Endothelial cell of umbilical vein (primary cell): ENCODE measurements around the gene TSSK6. TPM values are rescaled to one million over a fixed set of nuclear protein-coding genes. Genes with fewer than 3 reads are reported as not detected.

Experiments
- BruUV-seq: library from RNA; stranded (reverse); fragments of 400-500 nt; replicated peaks from 2 replicates; lab custom pipeline; 2021; lab: Mats Ljungman, UMichigan
- CTCF ChIA-PET: fragments of 300-600, 350-600 bp; sonication (Branson Sonifier 250); formaldehyde crosslinking; loops from one replicate; lab custom pipeline; 2021; ENCODE audit warnings: antibody characterized with exemption, inconsistent platforms; lab: Charles Lee
- POLR2A ChIA-PET: fragments of 300-600, 350-600 bp; sonication (Branson Sonifier 250); formaldehyde crosslinking; loops from one replicate; lab custom pipeline; 2021; ENCODE audit warnings: antibody characterized with exemption, inconsistent platforms; lab: Charles Lee
- DNase-seq: peaks from one replicate; pipeline ENCODE4 v3.0.0-alpha.2; 2011; ENCODE audit warnings: low read depth, low spot score
- FAIRE-seq: peaks from 2 replicates; lab custom pipeline; 2011; peaks lifted over from hg19 to GRCh38; lab: Jason Lieb, UNC
- H2AFZ ChIP-seq: 2 replicates; pipeline ENCODE4 v1.6.0; 2012; ENCODE audit warnings: low read depth, low read length, control low read depth, inconsistent platforms
- H3K27ac ChIP-seq: 2 replicates; pipeline ENCODE4 v1.5.1; 2011; ENCODE audit warnings: low read depth, mild to moderate bottlenecking, control low read depth, low read length, moderate library complexity; ENCODE audit not compliant: insufficient read depth
- H3K27me3 ChIP-seq, 2 experiments: 2 replicates each; pipeline versions ENCODE4 v1.6.0 to v1.6.1; 2011; ENCODE audit warnings: low read length in 2 of 2, mixed read lengths in 1 of 2; ENCODE audit not compliant: control insufficient read depth in 2 of 2, insufficient read depth in 2 of 2
- H3K36me3 ChIP-seq, 2 experiments: 2 replicates in 1 of 2; 3 replicates in 1 of 2; pipeline ENCODE4 v1.5.1; 2011; ENCODE audit warnings: low read length in 2 of 2, mild to moderate bottlenecking in 1 of 2, moderate library complexity in 1 of 2; ENCODE audit not compliant: control insufficient read depth in 2 of 2, insufficient read depth in 2 of 2; ENCODE audit errors: extremely low read depth in 1 of 2
- H3K4me1 ChIP-seq: 3 replicates; pipeline ENCODE4 v1.5.1; 2011; ENCODE audit warnings: mild to moderate bottlenecking, low read length; ENCODE audit not compliant: control insufficient read depth, insufficient read depth; ENCODE audit errors: extremely low read depth
- H3K4me2 ChIP-seq: 2 replicates; pipeline ENCODE4 v1.6.1; 2011; ENCODE audit warnings: low read length, control low read depth, mixed read lengths; ENCODE audit not compliant: insufficient read depth
- H3K4me3 ChIP-seq, 3 experiments: fragments of 200-600 bp in 1 of 3; sonication (generic), shearing (Covaris generic) in 1 of 3; replicated peaks in 1 of 3; 2 replicates each; pipeline ENCODE4 v1.5.1; 2011 to 2016; ENCODE audit warnings: control low read depth in 3 of 3, low read length in 3 of 3, mild to moderate bottlenecking in 2 of 3, inconsistent platforms in 1 of 3, low read depth in 1 of 3, moderate library complexity in 1 of 3; ENCODE audit not compliant: insufficient read depth in 1 of 3
- H3K79me2 ChIP-seq: 2 replicates; pipeline ENCODE4 v1.6.0; 2012; ENCODE audit warnings: low read length, inconsistent platforms; ENCODE audit not compliant: control insufficient read depth, insufficient read depth
- H3K9ac ChIP-seq: replicated peaks from 2 replicates; pipeline ENCODE3; 2011; ENCODE audit warnings: low read length, control low read depth; ENCODE audit not compliant: insufficient read depth; ENCODE audit errors: extremely low read depth
- H3K9me1 ChIP-seq: replicated peaks from 3 replicates; pipeline ENCODE4 v1.6.0; 2011; ENCODE audit warnings: mild to moderate bottlenecking, low read length; ENCODE audit not compliant: control insufficient read depth, insufficient read depth; ENCODE audit errors: extremely low read depth
- H3K9me3 ChIP-seq: replicated peaks from 2 replicates; pipeline ENCODE4 v1.5.1; 2012; ENCODE audit warnings: low read length, inconsistent platforms; ENCODE audit not compliant: control insufficient read depth, insufficient read depth
- H4K20me1 ChIP-seq: replicated peaks from 2 replicates; pipeline ENCODE3; 2011; ENCODE audit warnings: mild to moderate bottlenecking, low read length; ENCODE audit not compliant: control insufficient read depth, insufficient read depth; ENCODE audit errors: extremely low read depth
- EZH2 ChIP-seq: IDR thresholded peaks from 2 replicates; pipeline ENCODE4 v1.6.1; 2012; ENCODE audit warnings: borderline replicate concordance, low read depth, mild to moderate bottlenecking, moderate library complexity, low read length, inconsistent platforms; ENCODE audit not compliant: severe bottlenecking
- FOS ChIP-seq: IDR thresholded peaks from 2 replicates; pipeline ENCODE4 v1.6.1; 2011; ENCODE audit warnings: mild to moderate bottlenecking, low read length, moderate library complexity, borderline replicate concordance; ENCODE audit not compliant: insufficient read depth
- GATA2 ChIP-seq: IDR thresholded peaks from 2 replicates; pipeline ENCODE4 v1.7.0; 2011; ENCODE audit warnings: low read depth, mild to moderate bottlenecking, moderate library complexity, mixed read lengths, low read length; ENCODE audit not compliant: insufficient read length, insufficient read depth
- JUN ChIP-seq: IDR thresholded peaks from 2 replicates; pipeline ENCODE4 v1.6.1; 2011; ENCODE audit warnings: borderline replicate concordance, low read depth; ENCODE audit not compliant: insufficient read length, insufficient read depth
- MYC ChIP-seq: IDR thresholded peaks from one replicate; pipeline ENCODE4 v1.6.1; 2011; ENCODE audit warnings: mild to moderate bottlenecking, low read depth, low read length
- POLR2A ChIP-seq: IDR thresholded peaks from 2 replicates; pipeline ENCODE4 v1.6.1; 2012; ENCODE audit warnings: low read depth, mild to moderate bottlenecking, control low read depth, low read length
- POLR2AphosphoS5 ChIP-seq: IDR thresholded peaks from 2 replicates; pipeline ENCODE4 v1.6.1; 2012; ENCODE audit warnings: low read depth, mild to moderate bottlenecking, control low read depth, low read length, moderate library complexity; ENCODE audit not compliant: insufficient read depth
- dilution Hi-C: fragments of 300-500 bp; cut with MboI; formaldehyde crosslinking; loops from one replicate; pipeline ENCODE4 v1.15.0; 2019; ENCODE audit warnings: low sequenced_read_pairs; ENCODE audit not compliant: extremely low pct_ligation_motif_present
- intact Hi-C: fragments of 100-400 bp; cut with micrococcal nuclease; formaldehyde crosslinking; loops from one replicate; pipeline ENCODE4 v1.10.0; 2022
- polyA plus RNA-seq, 4 experiments: library from polyadenylated mRNA; depleted of rRNA in 3 of 4; stranded (reverse) in 3 of 4; unstranded in 1 of 4; fragments of >200 nt; gene quantifications; 2 replicates each; pipeline versions ENCODE4 v1.2.1 to v1.2.3, GENCODE V29; 2011 to 2012; ENCODE audit warnings: missing spikeins in 1 of 4
- total RNA-seq: library from RNA; stranded (reverse); gene quantifications from 2 replicates; pipeline ENCODE4 v1.2.3, GENCODE V29; 2021
- TF ChIP-seq, protein P1 (sequence below): IDR thresholded peaks from 2 replicates; pipeline ENCODE4 v1.6.1; 2011; ENCODE audit not compliant: insufficient read depth, insufficient read length
- TF ChIP-seq, protein P2 (sequence below), 2 donors: IDR thresholded peaks; 1 replicate in 1 of 2; 2 replicates in 1 of 2; pipeline ENCODE4 v1.5.1; 2011; ENCODE audit warnings: low read length in 2 of 2, mild to moderate bottlenecking in 2 of 2, moderate library complexity in 2 of 2, control low read depth in 1 of 2, inconsistent platforms in 1 of 2, low read depth in 1 of 2; ENCODE audit not compliant: insufficient read depth in 1 of 2; ENCODE audit errors: extremely low read depth in 1 of 2

The TSSK6 gene
- total and polyA plus RNA-seq, 2 donors (not counting 3 experiments of a cell fraction or from before 2014, with no cell fraction given), result 0.76 to 0.82 TPM

DNA sequence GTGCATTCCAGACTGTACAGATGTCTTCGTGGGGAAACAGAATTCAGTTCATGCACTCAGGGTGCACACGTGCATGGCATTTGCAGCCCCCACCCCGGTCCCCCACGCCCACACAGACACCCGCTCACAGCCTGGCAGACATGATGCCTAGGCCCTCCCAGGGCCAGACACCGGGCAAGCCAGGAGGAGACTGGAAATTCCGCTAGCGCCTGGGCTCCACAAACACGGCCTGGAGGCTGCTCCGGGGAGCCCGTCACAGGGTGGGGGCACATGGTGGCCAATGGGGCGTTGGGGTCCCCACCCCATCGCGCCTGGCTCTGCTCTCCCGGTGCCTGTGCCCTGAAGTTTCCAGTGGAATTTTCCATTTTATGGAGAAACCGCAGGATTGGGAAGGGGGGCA is 26.3 kb upstream of the TSSK6 start:
- BruUV-seq, result no TSS peak
- no peak for FAIRE-seq
- no peaks in the 10 kb centered on the region for H3K9me3 ChIP-seq
- intact Hi-C loops, result loop anchor here (1.0 kb wide), 1 partner anchor 25 kb away; the partner anchor contains the start of gene NDUFA13
- ChIA-PET POLR2A (no interaction called here), CTCF (interaction anchor here (0.6 to 1.6 kb wide), 3 partner anchors 10 to 11 kb away, joined by 4 to 8 read pairs (median 4); no protein-coding TSS in a partner anchor)
- H3K4me3 ChIP-seq, result no peak overlapping the region
- no peaks in the 10 kb centered on the region for H3K79me2 ChIP-seq
- TF ChIP-seq FOS, result no peak
- no peak for TF ChIP-seq POLR2A
- TF ChIP-seq EZH2, result no peak
- no peak for TF ChIP-seq JUN
- no peak for TF ChIP-seq GATA2
- no peak for TF ChIP-seq MYC
- TF ChIP-seq POLR2AphosphoS5, result no peak
- TF ChIP-seq, protein P1, sequence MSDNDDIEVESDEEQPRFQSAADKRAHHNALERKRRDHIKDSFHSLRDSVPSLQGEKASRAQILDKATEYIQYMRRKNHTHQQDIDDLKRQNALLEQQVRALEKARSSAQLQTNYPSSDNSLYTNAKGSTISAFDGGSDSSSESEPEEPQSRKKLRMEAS, result no peak
- TF ChIP-seq, protein P2, sequence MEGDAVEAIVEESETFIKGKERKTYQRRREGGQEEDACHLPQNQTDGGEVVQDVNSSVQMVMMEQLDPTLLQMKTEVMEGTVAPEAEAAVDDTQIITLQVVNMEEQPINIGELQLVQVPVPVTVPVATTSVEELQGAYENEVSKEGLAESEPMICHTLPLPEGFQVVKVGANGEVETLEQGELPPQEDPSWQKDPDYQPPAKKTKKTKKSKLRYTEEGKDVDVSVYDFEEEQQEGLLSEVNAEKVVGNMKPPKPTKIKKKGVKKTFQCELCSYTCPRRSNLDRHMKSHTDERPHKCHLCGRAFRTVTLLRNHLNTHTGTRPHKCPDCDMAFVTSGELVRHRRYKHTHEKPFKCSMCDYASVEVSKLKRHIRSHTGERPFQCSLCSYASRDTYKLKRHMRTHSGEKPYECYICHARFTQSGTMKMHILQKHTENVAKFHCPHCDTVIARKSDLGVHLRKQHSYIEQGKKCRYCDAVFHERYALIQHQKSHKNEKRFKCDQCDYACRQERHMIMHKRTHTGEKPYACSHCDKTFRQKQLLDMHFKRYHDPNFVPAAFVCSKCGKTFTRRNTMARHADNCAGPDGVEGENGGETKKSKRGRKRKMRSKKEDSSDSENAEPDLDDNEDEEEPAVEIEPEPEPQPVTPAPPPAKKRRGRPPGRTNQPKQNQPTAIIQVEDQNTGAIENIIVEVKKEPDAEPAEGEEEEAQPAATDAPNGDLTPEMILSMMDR (IDR thresholded peaks at IDR 0.05; ENCODE audit: extremely low read depth in 1 of 2, insufficient read depth in 1 of 2, low read depth in 1 of 2, low read length in 2 of 2), result no peak
- peaks cover 25 to 29% of the 10 kb centered on the region in 2 experiments for H3K27me3 ChIP-seq
- H3K9me1 ChIP-seq, result no peaks in the 10 kb centered on the region
- no peaks in the 10 kb centered on the region for H3K36me3 ChIP-seq
- H3K9ac ChIP-seq, result no peak overlapping the region
- H2AFZ ChIP-seq, result no peak overlapping the region
- dilution Hi-C loops, result no loop called here
- no peaks in the 10 kb centered on the region for H4K20me1 ChIP-seq
- no peak overlapping the region for H3K27ac ChIP-seq
- H3K4me2 ChIP-seq, result no peak overlapping the region
- no peaks in the 10 kb centered on the region for H3K4me1 ChIP-seq
- no peak for DNase-seq
